ENCODE results near the gene FOXP2. TPM values are rescaled to one million over a fixed set of nuclear protein-coding genes. Genes with fewer than 3 reads are reported as not detected.

FOXP2 gene
- polyA plus RNA-seq, 2 of the 4 experiments (the other 2 are of a cell fraction) = 0.05 TPM; not detected in 1

DNA sequence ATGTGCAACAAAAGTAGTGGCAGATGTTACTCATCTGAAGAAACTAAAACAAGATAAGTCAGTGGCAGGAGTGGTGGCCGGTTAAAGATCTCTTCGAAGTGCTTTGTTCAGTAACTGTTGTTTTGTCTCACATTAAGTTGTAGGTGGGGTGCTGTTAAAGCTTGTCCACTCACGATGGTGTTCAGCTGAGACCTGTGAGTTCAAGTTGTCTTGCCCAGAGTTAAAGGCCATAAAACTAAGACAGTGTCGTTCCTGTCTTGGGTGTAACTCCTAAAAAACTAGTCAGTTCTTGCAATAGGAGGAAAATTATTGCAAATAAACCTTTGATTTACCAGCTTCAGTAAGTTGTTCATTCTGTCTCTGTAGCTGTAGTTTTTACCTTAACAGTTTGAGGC, 857 bp upstream of the FOXP2 start:
- no peak overlapping the region for H3K27ac ChIP-seq
- FAIRE-seq (no peak), ATAC-seq (no peak), DNase-seq (ENCODE audit: low read depth in 1 of 2, low spot score in 1 of 2) (no peak)
- WGBS (ENCODE audit: missing lambda C conversion rate) = 45% methylated on average over 4 of the region's 4 CpGs
- ChIA-PET POLR2A (no interaction called here), CTCF (no interaction called here)
- TF ChIP-seq, protein P1, sequence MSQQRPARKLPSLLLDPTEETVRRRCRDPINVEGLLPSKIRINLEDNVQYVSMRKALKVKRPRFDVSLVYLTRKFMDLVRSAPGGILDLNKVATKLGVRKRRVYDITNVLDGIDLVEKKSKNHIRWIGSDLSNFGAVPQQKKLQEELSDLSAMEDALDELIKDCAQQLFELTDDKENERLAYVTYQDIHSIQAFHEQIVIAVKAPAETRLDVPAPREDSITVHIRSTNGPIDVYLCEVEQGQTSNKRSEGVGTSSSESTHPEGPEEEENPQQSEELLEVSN (IDR thresholded peaks at IDR 0.05; ENCODE audit: borderline replicate concordance, low read depth) = no peak
- TF ChIP-seq, protein P2, sequence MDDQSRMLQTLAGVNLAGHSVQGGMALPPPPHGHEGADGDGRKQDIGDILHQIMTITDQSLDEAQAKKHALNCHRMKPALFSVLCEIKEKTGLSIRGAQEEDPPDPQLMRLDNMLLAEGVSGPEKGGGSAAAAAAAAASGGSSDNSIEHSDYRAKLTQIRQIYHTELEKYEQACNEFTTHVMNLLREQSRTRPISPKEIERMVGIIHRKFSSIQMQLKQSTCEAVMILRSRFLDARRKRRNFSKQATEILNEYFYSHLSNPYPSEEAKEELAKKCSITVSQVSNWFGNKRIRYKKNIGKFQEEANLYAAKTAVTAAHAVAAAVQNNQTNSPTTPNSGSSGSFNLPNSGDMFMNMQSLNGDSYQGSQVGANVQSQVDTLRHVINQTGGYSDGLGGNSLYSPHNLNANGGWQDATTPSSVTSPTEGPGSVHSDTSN (IDR thresholded peaks at IDR 0.05) = no peak
- TF ChIP-seq RAD21 (conservative IDR thresholded peaks at IDR 0.05 in 1 of 2, IDR thresholded peaks at IDR 0.05 in 1 of 2) (no peak), GATA3 (IDR thresholded peaks at IDR 0.05; ENCODE audit: borderline replicate concordance) (no peak)
- peaks cover 17% of the 10 kb centered on the region for H3K4me1 ChIP-seq
- 0 out of 3 replicates have a peak overlapping the region, but pooled peaks have one; percentile 7 for H3K4me2 ChIP-seq
- H3K4me3 ChIP-seq = no peak overlapping the region
- no peaks in the 10 kb centered on the region for H3K9me3 ChIP-seq

DNA sequence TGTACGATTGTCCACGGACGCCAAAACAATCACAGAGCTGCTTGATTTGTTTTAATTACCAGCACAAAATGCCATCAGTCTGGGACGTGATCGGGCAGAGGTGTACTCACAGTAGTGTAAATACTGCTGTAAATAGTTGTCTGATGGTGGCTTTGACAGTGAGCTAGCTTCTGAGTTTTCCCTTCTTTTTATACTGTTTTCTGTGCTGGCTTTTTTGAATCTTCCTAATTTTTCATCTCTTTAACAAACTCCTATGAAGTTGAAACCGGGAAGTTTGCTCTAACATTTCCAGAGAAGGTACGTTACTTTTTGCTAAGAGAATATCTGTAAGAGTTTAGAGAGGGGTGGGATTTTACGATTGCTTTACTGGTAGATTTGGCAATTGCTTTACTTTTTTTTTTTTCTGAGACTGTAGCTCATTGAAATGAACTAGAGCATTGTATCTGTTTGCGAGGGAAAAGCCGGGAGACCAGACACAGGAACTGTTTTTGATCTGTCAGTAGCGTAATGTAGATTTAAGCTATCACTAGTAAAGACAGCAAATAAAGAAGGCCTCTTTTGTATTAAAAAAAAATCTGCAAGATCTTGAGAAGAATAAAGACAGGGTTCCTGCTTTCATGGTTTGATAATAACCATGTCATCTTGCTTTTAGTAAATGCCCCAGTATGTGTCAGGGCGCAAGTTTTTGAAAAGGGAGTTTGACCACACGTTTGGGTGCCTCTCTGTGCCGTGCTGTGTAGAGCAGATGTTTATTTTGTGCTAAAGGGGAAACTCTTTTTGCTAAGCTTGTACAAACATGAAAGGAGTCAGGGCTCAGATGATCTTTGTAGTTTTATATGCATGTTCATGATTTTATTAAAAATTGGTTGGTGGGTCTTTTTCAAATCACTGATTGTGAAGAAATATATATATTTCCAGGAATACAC, 712 bp downstream of the FOXP2 start:
- POLR2A ChIA-PET = no interaction called here
- H3K27ac ChIP-seq = no peak overlapping the region

DNA sequence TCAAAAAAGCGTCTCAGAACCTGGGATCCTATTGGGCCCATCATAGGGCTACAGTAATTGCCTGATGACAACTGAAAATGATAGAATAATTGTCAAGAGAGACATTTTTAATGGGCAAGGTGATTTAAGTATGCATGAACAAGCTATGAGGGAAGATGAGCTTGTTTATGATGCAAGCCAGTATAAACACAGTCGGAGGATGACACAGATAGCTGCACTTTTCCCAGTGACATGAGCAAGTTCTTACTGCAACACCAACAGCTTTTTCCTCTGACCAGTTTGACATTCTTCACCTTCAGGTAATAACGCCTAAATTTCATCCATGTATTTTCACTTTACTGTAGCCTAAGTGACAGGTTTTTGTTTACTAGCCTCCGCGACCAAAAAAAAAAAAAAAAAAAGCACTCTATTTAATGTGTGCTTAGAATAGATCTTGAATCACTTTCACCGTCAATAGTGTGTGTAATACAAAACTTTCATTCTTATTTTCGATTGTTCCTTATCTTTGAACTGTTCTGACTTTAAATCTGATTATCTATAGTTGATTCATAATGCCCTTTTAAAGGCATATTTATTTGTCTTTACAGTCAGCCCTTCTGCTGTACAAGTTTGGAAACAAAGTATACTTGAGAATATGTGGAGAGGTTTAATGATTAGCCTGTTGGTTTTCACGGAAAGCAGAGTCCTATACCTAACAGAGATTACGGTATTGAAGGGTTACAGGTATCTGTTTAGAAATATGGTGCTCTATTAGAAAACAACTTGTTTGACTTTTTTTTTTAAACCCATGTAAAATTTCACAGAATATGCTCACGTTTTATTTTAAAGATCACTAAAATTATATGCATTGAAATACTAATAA, 1.7 kb downstream of the FOXP2 start:
- no peak for FAIRE-seq
- Histone ChIP-seq H3K4me3 (no peak overlapping the region), H3K9me3 (no peaks in the 10 kb centered on the region), H3K27ac (no peak overlapping the region), H3K4me2 (peak overlapping the region; percentile 40; the same call in 2 of the 3 replicates), H3K4me1 (peaks cover 17% of the 10 kb centered on the region)
- POLR2A ChIA-PET = no interaction called here
- WGBS (ENCODE audit: missing lambda C conversion rate) = 22% methylated on average over 10 of the region's 10 CpGs
- CTCF ChIA-PET = interaction anchor here (0.7 kb wide), 3 partner anchors 14 to 1439 kb away, joined by 3 read pairs; no protein-coding TSS in a partner anchor
- no peak for TF ChIP-seq GATA3 (IDR thresholded peaks at IDR 0.05; ENCODE audit: borderline replicate concordance)
- DNase-seq (ENCODE audit: low read depth in 1 of 2, low spot score in 1 of 2) = no peak
- peak in 1 of 2 experiments; percentile 37; a peak in 2 of 6 replicates for ATAC-seq

More for the DNA sequence above, 712 bp downstream of the FOXP2 start:
- Histone ChIP-seq H3K4me2 (peak overlapping the region; percentile 40), H3K4me1 (peaks cover 17% of the 10 kb centered on the region), H3K9me3 (no peaks in the 10 kb centered on the region), H3K4me3 (no peak overlapping the region)
- DNase-seq (ENCODE audit: low read depth in 1 of 2, low spot score in 1 of 2) (no peak), ATAC-seq (peak; percentile 54 to 58; a peak in 3 of 6 replicates), FAIRE-seq (no peak)
- 10% methylated on average over 14 of the region's 14 CpGs for WGBS (ENCODE audit: missing lambda C conversion rate)
- TF ChIP-seq RFX5 (IDR thresholded peaks at IDR 0.05) = no peak
- no peak for TF ChIP-seq NPAS2 (CRISPR knock-in tag; IDR thresholded peaks at IDR 0.05; ENCODE audit: borderline replicate concordance)
- no peak for TF ChIP-seq PHF8 (IDR thresholded peaks at IDR 0.05; ENCODE audit: borderline replicate concordance, low read depth)
- TF ChIP-seq ZSCAN20 (CRISPR knock-in tag; IDR thresholded peaks at IDR 0.05) = no peak
- TF ChIP-seq EP300 (IDR thresholded peaks at IDR 0.05) = no peak
- no peak for TF ChIP-seq MAFK (IDR thresholded peaks at IDR 0.05; ENCODE audit: partially characterized antibody)
- no peak for TF ChIP-seq CEBPB (IDR thresholded peaks at IDR 0.05)
- TF ChIP-seq, protein P3, sequence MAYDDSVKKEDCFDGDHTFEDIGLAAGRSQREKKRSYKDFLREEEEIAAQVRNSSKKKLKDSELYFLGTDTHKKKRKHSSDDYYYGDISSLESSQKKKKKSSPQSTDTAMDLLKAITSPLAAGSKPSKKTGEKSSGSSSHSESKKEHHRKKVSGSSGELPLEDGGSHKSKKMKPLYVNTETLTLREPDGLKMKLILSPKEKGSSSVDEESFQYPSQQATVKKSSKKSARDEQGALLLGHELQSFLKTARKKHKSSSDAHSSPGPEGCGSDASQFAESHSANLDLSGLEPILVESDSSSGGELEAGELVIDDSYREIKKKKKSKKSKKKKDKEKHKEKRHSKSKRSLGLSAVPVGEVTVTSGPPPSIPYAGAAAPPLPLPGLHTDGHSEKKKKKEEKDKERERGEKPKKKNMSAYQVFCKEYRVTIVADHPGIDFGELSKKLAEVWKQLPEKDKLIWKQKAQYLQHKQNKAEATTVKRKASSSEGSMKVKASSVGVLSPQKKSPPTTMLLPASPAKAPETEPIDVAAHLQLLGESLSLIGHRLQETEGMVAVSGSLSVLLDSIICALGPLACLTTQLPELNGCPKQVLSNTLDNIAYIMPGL (CRISPR knock-in tag; IDR thresholded peaks at IDR 0.05; ENCODE audit: borderline replicate concordance) = no peak
- no peak for TF ChIP-seq NFE2L2 (conservative IDR thresholded peaks at IDR 0.05; ENCODE audit: low read length)
- no peak for TF ChIP-seq HOXA7 (CRISPR knock-in tag; IDR thresholded peaks at IDR 0.05)
- no peak for TF ChIP-seq ZFP36 (IDR thresholded peaks at IDR 0.05; ENCODE audit: borderline replicate concordance, partially characterized antibody)
- TF ChIP-seq HEYL (CRISPR knock-in tag; IDR thresholded peaks at IDR 0.05) = no peak
- no peak for TF ChIP-seq ESRRA (IDR thresholded peaks at IDR 0.05; ENCODE audit: borderline replicate concordance, low read length)
- no peak for TF ChIP-seq ZNF302 (CRISPR knock-in tag; IDR thresholded peaks at IDR 0.05)
- TF ChIP-seq KDM1A (IDR thresholded peaks at IDR 0.05; ENCODE audit: low read depth) = no peak
- CTCF ChIA-PET = interaction anchor here (0.7 kb wide), 2 partner anchors 558 to 1440 kb away, joined by 3 read pairs; no protein-coding TSS in a partner anchor
